NCI-H1092 (cell line): ENCODE results near the gene RTN4RL1.
"Not testable (repeated sequence)": the region's sequence is repeated elsewhere in the genome, so short reads cannot be mapped to it uniquely, and the experiment has no call there.

Experiments used
- DNase-seq: peaks from one replicate; lab custom pipeline; 2025; lab: John Stamatoyannopoulos, UW

RTN4RL1 gene

DNA sequence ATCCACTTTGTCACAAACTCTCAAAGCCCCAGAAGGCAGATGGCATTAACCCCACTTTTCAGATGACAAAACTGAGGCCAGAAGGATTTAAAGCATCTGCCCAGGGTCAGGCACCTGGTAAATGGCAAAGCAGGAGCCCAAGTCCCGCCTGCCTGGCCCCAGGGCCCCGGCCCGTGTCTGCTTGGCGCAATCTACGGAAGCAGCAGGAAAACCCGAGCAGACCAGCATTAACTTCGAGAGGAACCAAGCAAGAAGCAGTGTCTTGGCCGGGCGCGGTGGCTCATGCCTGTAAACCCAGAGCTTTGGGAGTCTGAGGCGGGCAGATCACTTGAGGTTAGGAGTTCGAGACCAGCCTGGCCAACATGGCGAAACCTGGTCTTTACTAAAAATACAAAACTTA is 21.6 kb downstream of the RTN4RL1 start:
- no peak for DNase-seq

DNA sequence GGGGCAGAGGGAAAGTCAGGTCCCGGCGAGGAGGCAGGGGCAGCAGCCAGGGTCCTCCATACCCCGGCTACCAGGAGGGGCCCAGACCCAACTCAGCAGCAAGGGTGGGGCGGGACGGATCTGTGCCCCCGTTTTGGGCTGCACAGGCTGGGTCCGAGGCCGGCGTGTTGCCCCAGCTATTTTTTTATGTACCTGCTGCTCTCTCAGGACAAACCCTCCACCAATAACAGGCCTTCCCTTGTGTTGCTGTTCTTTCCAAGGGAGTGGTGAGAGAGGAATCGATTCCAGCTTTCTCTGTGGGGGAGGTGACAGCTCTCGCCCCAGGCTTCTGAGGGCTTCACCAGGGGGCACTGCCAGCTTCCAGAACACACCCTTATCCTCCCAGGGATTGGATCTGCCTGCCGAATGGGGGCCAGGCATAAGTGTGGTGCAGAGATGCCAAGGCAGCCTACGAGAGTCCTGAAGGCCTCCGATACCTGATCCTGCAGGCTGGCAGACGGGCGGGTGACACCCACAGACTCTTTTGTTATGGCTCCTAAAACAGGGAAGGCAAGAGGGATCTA is 22.3 kb downstream of the RTN4RL1 start:
- no peak for DNase-seq

DNA sequence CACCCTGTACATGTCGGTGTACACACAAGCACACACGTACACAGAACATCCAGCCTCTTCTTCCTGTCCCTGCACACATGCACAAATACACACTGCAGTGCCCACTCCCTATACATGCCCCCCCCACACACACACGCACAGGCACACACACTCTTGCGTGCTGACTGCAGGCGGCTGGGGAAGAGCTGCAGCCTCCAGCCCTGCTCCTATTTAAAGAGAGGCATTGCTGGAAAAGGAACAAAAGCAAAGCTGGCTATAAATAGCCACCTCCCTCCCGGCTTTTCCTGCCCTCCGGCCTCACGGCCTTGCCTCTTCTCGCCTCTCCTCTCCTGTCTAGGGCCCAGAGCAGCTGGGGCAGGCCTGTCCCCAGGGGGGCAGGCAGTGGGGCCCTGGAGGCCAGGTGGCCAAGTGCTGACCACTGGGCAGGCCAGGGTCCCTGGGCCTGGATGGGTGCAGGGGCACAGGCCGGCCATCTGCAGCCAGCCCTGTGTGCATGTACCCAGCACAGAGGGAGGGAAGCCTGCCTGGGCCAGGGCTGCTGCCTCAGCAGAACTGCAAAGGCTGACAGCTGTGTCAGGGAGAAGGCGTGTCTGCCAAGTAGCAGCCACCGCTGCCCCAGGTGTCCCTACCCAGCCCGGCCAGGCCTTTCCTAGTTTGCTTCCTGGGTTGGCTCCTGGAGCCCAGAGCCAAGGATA is 25.4 kb downstream of the RTN4RL1 start:
- DNase-seq = no peak

DNA sequence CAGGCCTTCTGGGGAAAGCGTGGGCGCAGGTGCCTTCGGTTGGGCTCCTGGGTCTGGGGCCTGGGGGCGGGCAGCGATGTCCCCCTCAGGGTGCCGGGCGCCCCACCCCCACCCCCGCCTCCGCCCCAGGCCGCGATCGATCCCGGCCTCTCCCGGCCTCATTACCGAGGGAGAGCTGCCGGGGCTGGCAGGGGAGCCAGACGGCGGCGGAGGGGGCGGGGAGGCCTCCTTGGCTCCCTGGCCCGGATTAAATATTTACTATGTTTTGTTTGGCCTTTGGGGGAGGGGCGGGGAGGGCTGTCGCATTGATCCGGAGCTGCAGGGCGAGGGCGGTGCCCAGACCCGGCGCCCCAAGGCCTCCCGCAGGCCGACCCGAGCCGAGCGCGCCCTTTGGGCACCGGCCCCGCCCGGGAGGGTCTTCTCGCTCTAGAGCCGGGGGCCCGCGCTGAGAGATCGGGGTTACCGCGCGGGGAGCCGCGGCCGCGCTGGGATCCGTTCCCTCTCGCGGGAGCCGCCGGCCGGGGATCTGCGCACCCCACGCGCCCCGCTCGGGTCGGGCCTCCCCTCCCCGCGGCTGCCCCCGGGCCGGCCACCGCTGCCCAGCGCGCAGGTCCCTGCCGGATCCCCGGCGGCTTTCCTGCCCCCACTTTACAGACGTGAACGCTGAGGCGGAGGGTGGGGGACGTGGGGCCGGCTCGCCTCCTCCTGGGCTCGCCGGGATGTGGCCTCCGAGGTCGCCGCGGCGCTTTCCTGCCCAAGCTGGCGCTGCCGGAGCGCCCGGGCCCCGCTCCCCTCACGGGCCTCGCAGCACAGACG is 27.0 kb downstream of the RTN4RL1 start:
- peak; percentile 52 for DNase-seq

DNA sequence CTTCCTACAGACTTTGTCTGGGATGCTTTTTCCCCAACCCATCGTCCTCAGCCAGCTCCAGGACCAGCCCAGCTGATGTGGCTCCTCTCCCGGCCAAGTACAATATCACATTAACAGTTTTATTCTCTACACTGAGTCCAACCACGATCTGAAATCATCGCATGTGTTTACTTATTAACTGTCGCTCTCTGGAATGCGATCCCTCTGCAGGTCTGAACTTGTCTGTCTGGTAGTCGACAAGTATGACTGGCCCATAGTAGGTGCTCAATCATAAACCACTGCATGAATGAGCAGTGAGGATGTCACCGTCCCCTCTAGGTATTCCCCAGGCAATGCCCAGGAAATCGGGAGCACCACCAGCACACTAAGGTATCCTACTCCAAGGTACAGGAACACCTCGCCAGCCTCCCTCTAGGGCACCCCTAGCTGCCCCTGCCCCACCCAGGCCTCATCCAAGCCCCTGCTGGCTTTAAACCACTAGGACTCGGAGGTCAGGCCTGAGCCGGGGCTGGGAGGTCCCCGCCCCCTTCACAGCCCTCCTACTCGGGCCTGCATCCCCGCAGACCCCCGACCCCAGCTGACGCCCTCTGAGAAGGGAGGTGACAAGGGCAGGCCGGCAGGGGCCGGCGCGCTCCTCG is 27.7 kb downstream of the RTN4RL1 start:
- no peak for DNase-seq

DNA sequence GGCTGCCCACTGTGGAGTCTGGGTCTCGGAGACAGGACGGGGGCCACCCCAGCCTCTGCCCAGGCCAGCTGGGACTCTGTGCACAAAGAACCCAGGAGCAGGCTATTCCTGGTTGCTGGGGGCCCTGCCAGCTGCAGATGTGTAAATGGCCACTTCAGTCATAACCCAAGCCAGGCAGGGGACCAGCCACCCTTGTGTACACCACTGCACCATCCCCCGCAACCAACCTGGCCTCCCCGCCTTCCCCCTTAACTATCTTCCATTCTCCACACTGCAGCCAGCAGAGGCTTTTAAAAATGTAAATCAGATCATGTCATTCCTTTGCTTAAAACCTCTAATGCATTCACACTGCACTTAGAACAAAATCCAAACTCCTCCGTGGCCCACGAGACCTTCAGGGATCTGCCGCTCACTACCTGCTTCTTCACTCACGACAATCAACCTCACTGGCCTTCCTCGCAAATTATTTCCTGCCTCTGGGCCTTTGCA is 28.3 kb downstream of the RTN4RL1 start:
- peak; percentile 33 for DNase-seq

DNA sequence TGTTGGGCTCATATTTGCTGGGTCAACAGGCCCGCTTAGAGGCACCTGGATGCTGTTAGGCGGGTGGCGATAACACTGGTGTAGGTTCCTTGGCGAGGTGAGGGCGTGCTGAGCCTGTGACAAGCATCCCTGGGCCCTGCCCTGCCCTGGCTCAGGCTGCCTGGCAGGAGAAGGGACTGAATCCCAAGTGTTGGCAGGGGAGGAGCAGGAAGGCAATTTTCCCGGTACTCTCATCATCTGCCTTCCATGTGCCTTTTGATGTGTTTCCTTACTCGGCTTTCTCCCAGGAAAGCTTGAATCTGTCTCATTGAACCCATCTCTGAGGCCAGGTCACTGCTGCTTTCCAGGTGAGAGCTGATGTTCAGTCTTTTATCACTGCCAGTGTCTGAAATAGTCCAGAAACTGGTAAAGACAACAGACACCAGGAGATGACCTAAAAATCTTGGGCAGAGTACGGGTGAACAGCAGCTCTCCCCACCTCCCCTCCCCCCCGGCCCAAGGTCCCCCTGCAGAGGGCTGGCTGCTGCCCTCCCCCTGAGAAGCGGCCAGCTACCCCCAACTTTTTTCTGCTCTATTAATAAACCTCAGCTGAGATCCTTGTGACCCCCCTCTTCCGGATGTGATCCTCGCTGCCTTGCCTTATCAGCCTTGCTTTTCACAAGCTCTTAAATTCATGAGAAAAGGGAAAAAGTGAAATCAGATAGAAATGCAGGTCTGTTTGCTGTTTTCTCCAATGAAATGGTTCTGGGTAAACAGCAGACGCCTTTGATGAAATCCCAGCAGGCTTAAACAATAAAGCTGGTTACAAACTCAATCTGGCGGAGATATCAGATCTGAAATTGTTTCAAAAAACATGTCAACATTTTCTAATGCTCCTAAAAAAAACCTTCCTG is 29.0 kb downstream of the RTN4RL1 start:
- DNase-seq = no peak

DNA sequence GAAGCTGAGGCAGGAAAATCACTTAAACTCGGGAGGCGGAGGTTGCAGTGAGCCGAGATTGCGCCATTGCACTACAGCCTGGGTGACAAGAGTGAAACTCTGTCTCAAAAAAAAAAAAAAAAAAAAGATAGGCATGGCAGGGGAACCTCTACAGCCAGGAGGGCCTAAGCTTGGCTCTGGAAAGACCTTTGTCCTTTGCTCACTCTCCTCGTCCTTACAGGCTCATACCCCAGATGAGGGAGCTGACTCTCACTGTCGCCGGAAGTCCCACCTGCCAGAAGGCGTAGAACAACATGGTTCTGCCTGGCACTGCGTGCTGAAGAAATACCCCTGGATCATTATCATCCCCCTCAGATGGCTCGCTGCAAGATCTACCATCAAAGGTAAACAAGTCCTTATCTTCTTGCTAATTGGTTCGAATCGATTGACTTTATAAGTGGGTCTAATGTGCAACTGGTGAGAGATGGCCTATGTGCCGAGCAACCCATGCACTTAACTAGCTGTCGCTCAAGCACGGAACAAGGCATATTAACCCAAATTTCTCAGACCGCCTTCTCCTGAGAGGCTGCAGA is 29.7 kb downstream of the RTN4RL1 start:
- no peak for DNase-seq

DNA sequence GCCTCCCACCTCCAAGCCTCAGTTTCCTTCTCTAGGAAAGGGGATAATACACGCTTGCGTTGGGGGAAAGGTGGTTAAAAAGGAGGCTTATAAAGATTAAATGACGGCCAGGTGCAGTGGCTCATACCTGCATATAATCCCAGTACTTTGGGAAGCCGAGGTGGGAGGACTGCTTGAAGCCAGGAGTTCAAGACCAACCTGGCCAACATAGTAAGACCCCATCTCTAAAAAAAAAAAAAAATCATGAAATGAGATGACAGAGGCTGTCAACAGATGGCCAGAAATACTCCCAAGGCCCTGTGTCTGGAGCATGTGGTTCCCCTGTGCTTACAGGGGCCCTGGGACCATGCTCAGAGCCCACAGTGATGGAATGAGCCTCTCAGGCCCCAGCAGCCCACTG is 30.4 kb downstream of the RTN4RL1 start:
- DNase-seq = no peak

DNA sequence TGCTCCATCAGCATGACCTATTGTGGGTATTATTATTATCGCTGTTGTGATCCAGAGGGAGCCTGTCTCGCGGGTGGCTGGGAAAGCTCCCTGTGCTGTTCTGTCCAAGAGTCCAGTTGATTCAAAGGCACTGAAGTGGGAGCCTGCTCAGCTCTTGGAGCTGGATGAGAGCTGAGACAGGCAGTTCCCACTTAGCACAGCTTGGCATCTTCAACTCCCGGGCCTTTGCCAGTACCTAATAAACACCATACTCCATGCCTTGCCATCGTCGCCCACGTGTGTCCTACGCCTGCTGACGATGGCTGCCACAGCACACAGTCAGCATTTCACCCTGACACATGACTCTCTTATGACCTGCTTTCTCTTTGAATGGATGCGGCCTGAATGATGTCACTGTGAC is 32.6 kb downstream of the RTN4RL1 start:
- no peak for DNase-seq

DNA sequence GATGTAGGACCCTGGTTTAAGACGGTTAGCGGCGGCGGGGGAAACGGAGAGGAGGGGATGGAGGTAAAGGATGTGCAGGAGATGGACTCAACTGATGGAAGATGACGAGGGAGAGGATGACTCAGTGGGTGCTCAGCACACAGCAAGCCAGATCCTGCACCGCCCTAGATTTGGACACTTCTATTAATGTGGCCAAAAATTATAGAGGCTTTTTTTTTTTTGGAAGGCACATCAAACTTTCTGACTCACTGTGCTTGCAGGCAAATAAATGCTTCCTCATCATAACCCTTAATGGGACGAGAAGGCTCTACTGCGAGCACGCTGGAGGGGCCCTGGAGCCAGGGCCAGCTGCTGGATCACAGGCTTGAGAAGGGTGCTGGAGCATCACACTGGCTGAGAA is 36.0 kb downstream of the RTN4RL1 start:
- no peak for DNase-seq

DNA sequence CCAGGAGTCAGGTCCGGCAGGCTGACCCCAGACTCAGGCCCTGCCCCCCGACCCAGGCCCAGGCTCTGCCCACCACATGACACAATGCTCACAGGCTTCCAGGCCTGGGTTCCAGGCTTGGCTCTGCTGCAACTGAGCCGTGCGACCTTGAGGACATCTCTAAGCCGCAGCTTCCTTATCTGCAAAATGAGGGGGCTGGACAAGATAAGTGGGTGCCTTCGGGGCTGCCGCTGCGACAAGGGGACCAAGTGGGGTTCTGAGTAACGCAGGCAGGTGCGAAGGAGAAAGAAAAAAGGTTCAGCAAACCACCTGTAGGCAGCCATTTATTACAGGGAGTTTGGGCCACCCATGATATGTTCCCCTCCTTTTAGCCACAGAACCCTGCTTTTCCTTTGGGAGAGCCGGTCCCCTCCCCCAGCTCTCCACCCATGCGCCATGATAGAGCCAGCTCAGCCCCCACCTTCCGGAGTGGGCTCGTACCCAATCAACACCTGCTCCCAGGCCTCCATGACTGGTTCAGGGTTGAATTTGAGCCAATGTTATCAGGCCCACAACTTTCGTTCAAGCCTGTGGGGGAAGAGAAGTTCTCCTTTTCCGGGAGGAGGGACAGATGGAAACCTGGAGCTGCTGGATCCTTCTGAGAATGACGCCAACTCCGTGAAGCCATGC is 38.2 kb downstream of the RTN4RL1 start:
- DNase-seq = no peak

DNA sequence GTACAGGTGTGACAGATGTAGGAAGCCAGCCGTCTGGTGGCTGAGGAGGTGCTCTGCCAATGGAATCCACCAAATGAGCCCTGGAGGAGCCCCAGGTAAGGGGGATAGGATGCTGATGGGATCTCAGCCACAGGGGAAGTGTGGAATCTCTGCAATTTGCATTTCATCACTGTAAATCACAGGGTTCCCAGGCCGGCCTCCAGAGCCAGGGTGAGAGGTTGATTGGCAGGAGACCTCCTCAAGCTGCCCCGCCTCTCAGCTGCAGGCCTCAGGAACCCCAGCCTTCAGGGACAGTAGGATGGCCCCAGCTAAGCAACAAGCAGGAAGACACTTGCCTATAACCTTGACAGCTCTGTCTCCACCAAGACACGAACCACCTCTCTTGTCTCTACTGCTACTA is 39.4 kb downstream of the RTN4RL1 start:
- no peak for DNase-seq

DNA sequence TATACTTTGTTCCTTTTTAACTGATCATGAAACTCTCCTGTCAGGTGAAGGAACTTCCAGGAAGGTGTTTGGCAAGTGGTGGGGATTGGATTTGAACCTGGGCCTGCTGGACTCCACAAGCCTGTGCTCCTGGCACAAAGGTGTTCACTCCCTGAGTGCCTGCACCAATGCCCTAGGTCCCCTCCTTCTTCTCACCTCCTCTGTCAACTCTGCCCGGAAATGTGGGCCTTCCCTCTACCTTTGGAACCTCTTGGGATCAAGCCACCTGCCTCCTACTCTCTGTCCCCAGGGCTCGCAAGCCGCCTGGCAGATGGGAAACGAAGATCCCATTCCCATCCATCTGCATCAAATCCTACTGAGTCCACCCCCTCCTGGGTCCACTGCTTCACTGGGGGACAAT is 40.0 kb downstream of the RTN4RL1 start:
- no peak for DNase-seq

DNA sequence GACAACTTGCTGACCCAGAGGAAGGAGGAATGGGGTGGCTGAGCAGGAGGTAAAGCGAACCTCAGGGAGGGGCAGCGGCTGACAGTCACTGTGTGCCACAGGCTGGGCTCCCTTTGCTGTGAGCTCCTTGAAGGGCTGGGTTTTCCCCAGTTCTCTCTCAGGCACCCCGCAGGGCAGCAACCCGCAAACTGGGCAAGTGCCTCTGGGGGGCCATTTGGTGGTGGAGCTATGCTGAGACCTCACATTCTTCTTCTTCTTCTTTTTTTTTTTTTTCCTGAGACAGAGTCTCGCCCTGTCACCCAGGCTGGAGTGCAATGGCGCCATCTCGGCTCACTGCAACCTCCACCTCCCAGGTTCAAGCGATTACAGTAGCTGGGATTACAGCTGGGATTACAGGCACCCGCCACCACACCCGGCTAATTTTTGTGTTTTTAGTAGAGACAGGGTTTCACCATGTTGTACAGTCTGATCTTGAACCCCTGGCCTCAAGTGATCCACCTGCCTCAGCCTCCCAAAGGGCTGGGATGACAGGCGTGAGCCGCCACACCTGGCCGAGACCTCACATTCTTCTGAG is 42.3 kb downstream of the RTN4RL1 start:
- not testable (repeated sequence) for DNase-seq

DNA sequence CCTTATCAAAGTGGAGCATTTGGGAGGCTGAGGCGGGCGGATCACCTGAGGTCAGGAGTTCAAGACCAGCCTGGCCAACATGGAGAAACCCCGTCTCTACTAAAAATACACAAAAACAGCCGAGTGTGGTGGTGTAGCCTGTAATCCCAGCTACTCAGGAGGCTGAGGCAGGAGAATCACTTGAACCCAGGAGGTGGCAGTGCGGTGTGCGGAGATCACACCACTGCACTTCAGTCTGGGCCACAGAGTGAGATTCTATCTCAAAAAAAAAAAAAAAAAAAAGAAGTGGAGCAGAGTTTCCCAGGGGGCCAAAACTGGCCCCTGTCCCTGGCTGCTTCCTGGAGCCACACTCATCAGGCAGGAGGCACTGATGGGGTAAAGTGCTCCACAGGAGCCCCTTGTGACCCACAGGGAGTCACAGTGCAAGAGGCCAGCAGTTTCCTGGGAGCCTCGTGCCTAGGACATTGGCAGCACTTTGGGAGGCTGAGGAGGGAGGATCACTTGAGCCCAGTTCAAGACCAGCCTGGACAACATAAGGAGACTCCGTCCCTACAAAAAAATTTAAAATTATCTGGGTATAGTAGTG is 44.4 kb downstream of the RTN4RL1 start:
- no peak for DNase-seq

DNA sequence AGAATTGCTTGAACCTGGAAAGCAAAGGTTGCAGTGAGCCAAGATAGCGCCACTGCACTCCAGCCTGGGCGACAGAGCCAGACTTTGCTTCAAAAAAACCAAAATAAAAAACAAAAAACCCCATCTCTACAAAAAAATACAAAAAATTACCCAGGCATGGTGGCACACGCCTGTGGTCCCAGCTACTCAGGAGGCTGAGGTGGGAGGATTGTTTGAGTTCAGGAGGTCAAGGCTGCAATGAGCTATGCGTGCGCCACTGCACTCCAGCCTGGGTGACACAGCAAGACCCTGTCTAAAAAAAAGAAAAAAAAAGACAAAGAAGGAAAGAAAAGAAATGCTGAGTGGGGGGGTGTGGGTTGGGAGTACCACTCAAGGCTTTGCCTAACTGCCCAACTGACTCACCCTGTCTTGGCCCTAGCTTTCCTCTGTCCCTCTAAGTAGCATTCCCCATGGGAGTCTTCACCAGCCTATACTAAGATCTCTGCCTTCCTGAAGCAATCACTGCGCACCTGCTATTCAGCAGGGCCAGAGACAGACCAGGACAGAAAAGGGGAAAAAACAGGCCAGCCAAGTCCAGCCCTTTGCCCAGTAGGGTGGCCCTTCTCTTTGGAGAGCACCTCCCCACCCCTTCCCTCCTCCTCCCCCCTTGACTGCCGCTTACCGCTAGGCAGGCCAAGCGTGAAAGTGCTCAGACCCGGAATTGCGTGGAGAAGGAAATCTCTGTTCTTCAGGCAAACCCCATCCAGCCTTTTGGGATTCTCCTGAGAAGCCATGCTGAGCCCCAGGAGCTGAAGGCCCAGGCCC is 45.8 kb downstream of the RTN4RL1 start:
- no peak for DNase-seq

DNA sequence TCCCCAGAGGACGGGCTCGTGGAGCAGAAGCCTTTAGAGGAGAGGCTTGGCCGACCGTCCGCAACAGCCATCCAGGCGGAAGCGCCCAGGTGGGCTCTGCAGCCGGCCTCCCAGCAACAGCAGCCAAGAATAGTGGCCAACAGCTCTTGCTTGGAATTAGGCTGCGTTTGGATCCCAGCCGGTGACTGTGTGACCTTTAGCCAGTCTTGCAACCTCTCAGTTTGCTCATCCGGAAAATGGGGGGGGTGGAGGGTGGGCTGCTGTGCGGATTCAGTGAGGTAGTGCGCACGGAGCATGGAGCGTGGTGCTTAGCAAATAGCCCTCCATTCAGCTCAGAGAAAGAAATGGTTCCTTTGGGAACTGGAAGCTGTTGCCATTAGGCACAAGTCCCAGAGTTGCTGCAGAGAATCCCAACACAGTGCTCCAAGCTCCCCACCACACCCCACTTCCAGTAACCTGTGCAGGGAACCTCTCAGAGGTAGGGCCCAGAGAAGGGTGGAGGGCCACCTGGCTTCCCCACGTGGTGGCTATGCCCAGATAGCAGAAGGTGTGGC is 46.7 kb downstream of the RTN4RL1 start:
- no peak for DNase-seq
